ENCODE measurements around the gene CNTFR.

GRCh38 chr9:34636791-34637355 is 47.3 kb upstream of the CNTFR start:
- no peak for TF ChIP-seq POLR2A (IDR thresholded peaks at IDR 0.05)
- TF ChIP-seq CTCF (IDR thresholded peaks at IDR 0.05): no peak
